HG03060 (cell line): Measurements from ENCODE around the gene KIAA1671.

Experiments
- ATAC-seq: cut with Tn5 transposase; IDR thresholded peaks from one replicate; pipeline ENCODE4 v1.9.1; 2021; ENCODE audit warnings: low read depth, moderate number of reproducible peaks; ENCODE audit not compliant: unreplicated experiment

KIAA1671 gene

GRCh38 chr22:25084405-25085107 is 132.0 kb downstream of the KIAA1671 start:
- ATAC-seq, result no peak

GRCh38 chr22:25085156-25085555 is 132.6 kb downstream of the KIAA1671 start:
- ATAC-seq, result no peak

- no peak for ATAC-seq
Measured at GRCh38 chr22:25085930-25086901, 133.7 kb downstream of the KIAA1671 start.

- no peak for ATAC-seq
Measured at GRCh38 chr22:25086902-25087282, 134.4 kb downstream of the KIAA1671 start.

GRCh38 chr22:25090225-25090890 is 137.8 kb downstream of the KIAA1671 start:
- ATAC-seq, result no peak

GRCh38 chr22:25091458-25091857 is 138.9 kb downstream of the KIAA1671 start:
- ATAC-seq, result no peak

GRCh38 chr22:25092119-25092518 is 139.6 kb downstream of the KIAA1671 start:
- ATAC-seq, result no peak

- no peak for ATAC-seq
Measured at GRCh38 chr22:25094579-25094978, 142.1 kb downstream of the KIAA1671 start.

- ATAC-seq, result no peak
Measured at GRCh38 chr22:25095869-25096268, 143.4 kb downstream of the KIAA1671 start.

- no peak for ATAC-seq
Measured at GRCh38 chr22:25096638-25097405, 144.3 kb downstream of the KIAA1671 start.

GRCh38 chr22:25098445-25099081 is 146.0 kb downstream of the KIAA1671 start:
- ATAC-seq, result no peak

GRCh38 chr22:25099202-25099601 is 146.7 kb downstream of the KIAA1671 start:
- no peak for ATAC-seq

GRCh38 chr22:25100402-25100801 is 147.9 kb downstream of the KIAA1671 start:
- ATAC-seq, result no peak

GRCh38 chr22:25100948-25101347 is 148.4 kb downstream of the KIAA1671 start:
- ATAC-seq, result no peak

- ATAC-seq, result no peak
Measured at GRCh38 chr22:25101501-25101900, 149.0 kb downstream of the KIAA1671 start.

- ATAC-seq, result no peak
Measured at GRCh38 chr22:25101986-25102385, 149.5 kb downstream of the KIAA1671 start.

GRCh38 chr22:25102722-25103121 is 150.2 kb downstream of the KIAA1671 start:
- ATAC-seq, result no peak

- no peak for ATAC-seq
Measured at GRCh38 chr22:25104367-25104766, 151.9 kb downstream of the KIAA1671 start.

GRCh38 chr22:25105817-25106650 is 153.5 kb downstream of the KIAA1671 start:
- no peak for ATAC-seq
